H1 (cell line): ENCODE results near the gene SPPL2A. TPM values are rescaled to one million over a fixed set of nuclear protein-coding genes. Genes with fewer than 3 reads are reported as not detected.

Source experiments
- CTCF ChIA-PET: fragments of 300-600 bp; sonication (Branson Sonifier 250); formaldehyde crosslinking; loops from one replicate; lab custom pipeline; 2021; ENCODE audit not compliant: partially characterized antibody; lab: Charles Lee
- POLR2A ChIA-PET: fragments of 300-600 bp; sonication (Branson Sonifier 250); formaldehyde crosslinking; loops from one replicate; lab custom pipeline; 2021; ENCODE audit warnings: inconsistent platforms; ENCODE audit not compliant: partially characterized antibody; lab: Charles Lee
- DNase-seq, 2 experiments: peaks; one replicate each; pipeline versions ENCODE4 v3.0.0 to v3.0.0-alpha.2; 2010 to 2022; ENCODE audit warnings: low spot score in 2 of 2, low read depth in 1 of 2, mixed read lengths in 1 of 2
- FAIRE-seq: peaks from 2 replicates; lab custom pipeline; 2011; peaks lifted over from hg19 to GRCh38; lab: Jason Lieb, UNC
- H2AFZ ChIP-seq: 2 replicates; pipeline ENCODE4 v1.8.1; 2012; ENCODE audit warnings: low read length, inconsistent platforms
- H2AK5ac ChIP-seq: 2 replicates; pipeline ENCODE4 v1.6.1; 2013; ENCODE audit warnings: low read depth, low read length
- H2BK120ac ChIP-seq: replicated peaks from 2 replicates; pipeline ENCODE3; 2013; ENCODE audit warnings: low read depth, low read length, inconsistent platforms
- H2BK12ac ChIP-seq: 2 replicates; pipeline ENCODE4 v1.6.1; 2013; ENCODE audit warnings: low read depth, low read length
- H2BK15ac ChIP-seq: 2 replicates; pipeline ENCODE4 v1.6.1; 2013; ENCODE audit warnings: low read length
- H2BK20ac ChIP-seq: 2 replicates; pipeline ENCODE4 v1.6.1; 2013; ENCODE audit warnings: low read length
- H2BK5ac ChIP-seq: 2 replicates; pipeline ENCODE4 v1.6.1; 2013; ENCODE audit warnings: low read depth, low read length
- H3K14ac ChIP-seq: 2 replicates; pipeline ENCODE4 v1.6.1; 2013; ENCODE audit warnings: inconsistent platforms; ENCODE audit not compliant: insufficient read length
- H3K18ac ChIP-seq: 2 replicates; pipeline ENCODE4 v1.6.1; 2013; ENCODE audit warnings: low read length; ENCODE audit errors: extremely low read depth
- H3K23ac ChIP-seq: 2 replicates; pipeline ENCODE4 v1.6.1; 2013; ENCODE audit warnings: inconsistent platforms; ENCODE audit not compliant: insufficient read length
- H3K23me2 ChIP-seq: 2 replicates; pipeline ENCODE4 v1.6.1; 2013; ENCODE audit warnings: low read depth, low read length
- H3K27ac ChIP-seq: 2 replicates; pipeline ENCODE4 v1.6.1; 2011; ENCODE audit warnings: low read depth, low read length, inconsistent platforms
- H3K27me3 ChIP-seq, 4 experiments: replicated peaks in 1 of 4; 1 replicate in 1 of 4; 2 replicates in 3 of 4; pipeline versions ENCODE4 v1.6.1 to v1.8.1; 2011 to 2013; ENCODE audit warnings: low read length in 3 of 4, mild to moderate bottlenecking in 3 of 4, inconsistent platforms in 2 of 4, mixed read lengths in 2 of 4, moderate library complexity in 1 of 4; ENCODE audit not compliant: control insufficient read depth in 3 of 4, insufficient read depth in 3 of 4; ENCODE audit errors: extremely low read depth in 1 of 4
- H3K36me3 ChIP-seq, 4 experiments: 2 replicates each; pipeline versions ENCODE4 v1.6.1 to v1.8.1; 2011 to 2013; ENCODE audit warnings: mild to moderate bottlenecking in 4 of 4, low read length in 3 of 4, moderate library complexity in 2 of 4, control low read depth in 1 of 4, inconsistent platforms in 1 of 4; ENCODE audit not compliant: insufficient read depth in 4 of 4, control insufficient read depth in 2 of 4
- H3K4ac ChIP-seq: replicated peaks from 2 replicates; pipeline ENCODE3; 2013; ENCODE audit warnings: low read length, low read depth, mixed read lengths, inconsistent platforms; ENCODE audit not compliant: insufficient read length
- H3K4me1 ChIP-seq, 4 experiments: replicated peaks in 1 of 4; 1 replicate in 1 of 4; 2 replicates in 3 of 4; pipeline versions ENCODE4 v1.6.1 to v1.8.1; 2011 to 2013; ENCODE audit warnings: low read length in 3 of 4, inconsistent platforms in 2 of 4, mixed read lengths in 1 of 4; ENCODE audit not compliant: insufficient read depth in 4 of 4, control insufficient read depth in 3 of 4
- H3K4me2 ChIP-seq, 2 experiments: 2 replicates each; pipeline versions ENCODE4 v1.6.1 to v1.8.1; 2011 to 2013; ENCODE audit warnings: low read depth in 2 of 2, low read length in 2 of 2, control low read depth in 1 of 2, inconsistent platforms in 1 of 2, mild to moderate bottlenecking in 1 of 2; ENCODE audit not compliant: insufficient read depth in 1 of 2
- H3K4me3 ChIP-seq, 4 experiments: fragments of 200-600, 300-600 bp in 1 of 4; sonication (generic), shearing (Covaris generic), sonication (Bioruptor Twin) in 1 of 4; 2 replicates each; pipeline versions ENCODE4 v1.5.1 to v1.8.1; 2011 to 2016; ENCODE audit warnings: low read length in 4 of 4, low read depth in 3 of 4, control low read depth in 2 of 4, inconsistent platforms in 2 of 4, mild to moderate bottlenecking in 2 of 4, mixed read lengths in 1 of 4, moderate library complexity in 1 of 4; ENCODE audit not compliant: insufficient read depth in 2 of 4; ENCODE audit errors: extremely low read depth in 1 of 4
- H3K56ac ChIP-seq: replicated peaks from 2 replicates; pipeline ENCODE3; 2013; ENCODE audit warnings: low read depth, mild to moderate bottlenecking, mixed read lengths, low read length, inconsistent platforms; ENCODE audit not compliant: insufficient read length
- H3K79me1 ChIP-seq: 2 replicates; pipeline ENCODE4 v1.6.1; 2013; ENCODE audit warnings: low read depth, low read length, control low read depth
- H3K79me2 ChIP-seq, 2 experiments: 2 replicates each; pipeline versions ENCODE4 v1.6.1 to v1.8.1; 2012 to 2013; ENCODE audit warnings: low read length in 2 of 2, mild to moderate bottlenecking in 2 of 2, inconsistent platforms in 1 of 2; ENCODE audit not compliant: insufficient read depth in 2 of 2, control insufficient read depth in 1 of 2
- H3K9ac ChIP-seq, 4 experiments: replicated peaks in 1 of 4; 1 replicate in 1 of 4; 2 replicates in 3 of 4; pipeline versions ENCODE4 v1.6.1 to v1.8.1; 2011 to 2013; ENCODE audit warnings: low read depth in 3 of 4, low read length in 3 of 4, control low read depth in 2 of 4, mild to moderate bottlenecking in 2 of 4, moderate library complexity in 2 of 4, inconsistent platforms in 1 of 4; ENCODE audit errors: extremely low read depth in 1 of 4
- H3K9me3 ChIP-seq, 2 experiments: 2 replicates each; pipeline versions ENCODE4 v1.6.1 to v1.8.1; 2012 to 2013; ENCODE audit warnings: mild to moderate bottlenecking in 2 of 2, moderate library complexity in 2 of 2, control low read depth in 1 of 2, inconsistent platforms in 1 of 2, low read depth in 1 of 2, low read length in 1 of 2, mixed read lengths in 1 of 2; ENCODE audit not compliant: insufficient read depth in 2 of 2
- H4K20me1 ChIP-seq, 2 experiments: replicated peaks in 1 of 2; 2 replicates each; pipeline versions ENCODE3 to v1.8.1; 2011 to 2013; ENCODE audit warnings: inconsistent platforms in 2 of 2, low read length in 2 of 2, mild to moderate bottlenecking in 1 of 2; ENCODE audit not compliant: insufficient read depth in 2 of 2, control insufficient read depth in 1 of 2
- H4K5ac ChIP-seq: 2 replicates; pipeline ENCODE4 v1.6.1; 2013; ENCODE audit warnings: low read length, low read depth, mixed read lengths, inconsistent platforms; ENCODE audit not compliant: insufficient read length
- H4K8ac ChIP-seq: 2 replicates; pipeline ENCODE4 v1.8.0; 2013; ENCODE audit warnings: mild to moderate bottlenecking, moderate library complexity, low read length, inconsistent platforms; ENCODE audit not compliant: insufficient read depth; ENCODE audit errors: extremely low read depth
- H4K91ac ChIP-seq: replicated peaks from 2 replicates; pipeline ENCODE3; 2013; ENCODE audit warnings: low read length, mixed read lengths, inconsistent platforms; ENCODE audit not compliant: insufficient read length
- ASH2L ChIP-seq: fragments of 200-600, 300-600 bp; sonication (generic); IDR thresholded peaks from one replicate; pipeline ENCODE4 v1.7.1; 2017; ENCODE audit warnings: low read length
- BACH1 ChIP-seq: IDR thresholded peaks from 2 replicates; pipeline ENCODE4 v1.6.1; 2012; ENCODE audit warnings: low read length, improper control_type of control experiment
- CHD1 ChIP-seq: IDR thresholded peaks from 2 replicates; pipeline ENCODE4 v1.6.1; 2012; ENCODE audit warnings: low read depth, low read length, improper control_type of control experiment
- FOSL1 ChIP-seq: IDR thresholded peaks from 2 replicates; pipeline ENCODE4 v1.6.1; 2011; ENCODE audit warnings: mild to moderate bottlenecking, low read depth, low read length, moderate library complexity; ENCODE audit not compliant: insufficient read depth
- NRF1 ChIP-seq: IDR thresholded peaks from 2 replicates; pipeline ENCODE4 v1.6.1; 2011; ENCODE audit warnings: mild to moderate bottlenecking, low read depth, low read length, improper control_type of control experiment
- SAP30 ChIP-seq: fragments of 300-600 bp; sonication (generic); IDR thresholded peaks from 2 replicates; pipeline ENCODE4 v1.7.1; 2012; ENCODE audit warnings: low read length, moderate library complexity, mild to moderate bottlenecking, inconsistent platforms; ENCODE audit not compliant: insufficient read depth, insufficient replicate concordance
- SP2 ChIP-seq: IDR thresholded peaks from 2 replicates; pipeline ENCODE4 v1.6.1; 2012; ENCODE audit warnings: mild to moderate bottlenecking, low read length, inconsistent platforms
- SRF ChIP-seq: IDR thresholded peaks from 2 replicates; pipeline ENCODE4 v1.6.1; 2011; ENCODE audit warnings: mild to moderate bottlenecking, low read depth, low read length, moderate library complexity
- TAF7 ChIP-seq: optimal IDR thresholded peaks from 2 replicates; pipeline ENCODE3; 2011; ENCODE audit warnings: low read depth, mild to moderate bottlenecking, inconsistent platforms, low read length, moderate library complexity, borderline replicate concordance
- TBP ChIP-seq: IDR thresholded peaks from 2 replicates; pipeline ENCODE4 v1.6.1; 2011; ENCODE audit warnings: low read depth, low read length, improper control_type of control experiment
- TCF12 ChIP-seq: IDR thresholded peaks from 2 replicates; pipeline ENCODE4 v1.6.1; 2011; ENCODE audit warnings: low read depth, mild to moderate bottlenecking, low read length
- USF2 ChIP-seq: IDR thresholded peaks from 2 replicates; pipeline ENCODE4 v1.6.1; 2011; ENCODE audit warnings: low read length, improper control_type of control experiment
- WGBS, 2 experiments: shearing (Covaris generic) in 1 of 2; methylation state at CpG; one replicate each; pipeline versions ENCODE4 v1.1.6 to v1.1.7; 2013 to 2015; ENCODE audit warnings: low lambda C conversion rate in 2 of 2, mixed read lengths in 2 of 2, inconsistent platforms in 1 of 2, low coverage in 1 of 2, missing lambda C conversion rate in 1 of 2; ENCODE audit not compliant: insufficient replicate concordance in 2 of 2, insufficient coverage in 1 of 2, insufficient read length in 1 of 2; ENCODE audit errors: extremely low coverage in 1 of 2, missing lambda C conversion rate in 1 of 2; 5-methylcytosine and 5-hydroxymethylcytosine counted together
- polyA plus RNA-seq, 7 experiments: library from polyadenylated mRNA; depleted of rRNA in 3 of 7; stranded (reverse) in 5 of 7; unstranded in 2 of 7; fragments of >200 nt in 5 of 7; fragments of 200-250 nt in 2 of 7; gene quantifications; 1 replicate in 5 of 7; 2 replicates in 1 of 7; 4 replicates in 1 of 7; pipeline versions ENCODE4 v1.2.1 to v1.2.3, GENCODE V29; 2011 to 2013; ENCODE audit warnings: missing spikeins in 2 of 7, mixed read lengths in 2 of 7
- total RNA-seq: library from RNA; stranded (reverse); fragmentation: NEBNext Ultra II Directional; extraction: Animal tissue kit (Norgen Biotek cat#: 25700); gene quantifications from 2 replicates; pipeline ENCODE4 v1.2.1, GENCODE V29; 2021
- TF ChIP-seq, protein P1 (sequence below): IDR thresholded peaks from 2 replicates; pipeline ENCODE4 v1.6.1; 2012; ENCODE audit warnings: low read length, inconsistent platforms

SPPL2A gene
- total and polyA plus RNA-seq, 2 of the 8 experiments (the other 6 are each of a cell fraction or from before 2014, with no cell fraction given) = 15.6 to 52.9 TPM

- H2BK5ac ChIP-seq = no peak overlapping the region
- no peak overlapping the region for H3K27ac ChIP-seq
- H3K18ac ChIP-seq = no peak overlapping the region
- H2AFZ ChIP-seq = no peak overlapping the region
- no peak overlapping the region for H3K4me2 ChIP-seq
- no peak overlapping the region for H3K4ac ChIP-seq
- H4K5ac ChIP-seq = no peak overlapping the region
- no peaks in the 10 kb centered on the region for H3K27me3 ChIP-seq
- H3K36me3 ChIP-seq = no peaks in the 10 kb centered on the region
- no peak overlapping the region for H3K9ac ChIP-seq
- H2AK5ac ChIP-seq = no peak overlapping the region
- POLR2A ChIA-PET = no interaction called here
- 77% methylated on average over 2 of the region's 2 CpGs; no CpG with 5 or more reads in 1 of the 2 experiments for WGBS, 2 experiments
- no peaks in the 10 kb centered on the region for H3K79me2 ChIP-seq
- no peak overlapping the region for H2BK120ac ChIP-seq
- CTCF ChIA-PET = interaction anchor here (0.6 kb wide), 1 partner anchor 129 kb away, joined by 4 read pairs; no protein-coding TSS in a partner anchor
- no peak overlapping the region for H4K91ac ChIP-seq
- no peaks in the 10 kb centered on the region for H3K79me1 ChIP-seq
- no peak overlapping the region for H2BK12ac ChIP-seq
- H4K20me1 ChIP-seq = no peaks in the 10 kb centered on the region
- no peaks in the 10 kb centered on the region for H3K4me1 ChIP-seq
- H2BK15ac ChIP-seq = no peak overlapping the region
- no peak overlapping the region for H3K56ac ChIP-seq
- H4K8ac ChIP-seq = no peak overlapping the region
- H3K4me3 ChIP-seq = no peak overlapping the region
- DNase-seq = no peak
- no peak overlapping the region for H2BK20ac ChIP-seq
- no peak for FAIRE-seq
- no peak overlapping the region for H3K14ac ChIP-seq
- no peaks in the 10 kb centered on the region for H3K9me3 ChIP-seq
- no peak overlapping the region for H3K23ac ChIP-seq
- no peaks in the 10 kb centered on the region for H3K23me2 ChIP-seq
- no peak for TF ChIP-seq BACH1
- no peak for TF ChIP-seq ASH2L
- TF ChIP-seq NRF1 = no peak
- no peak for TF ChIP-seq TBP
- TF ChIP-seq USF2 = no peak
- TF ChIP-seq, protein P1, sequence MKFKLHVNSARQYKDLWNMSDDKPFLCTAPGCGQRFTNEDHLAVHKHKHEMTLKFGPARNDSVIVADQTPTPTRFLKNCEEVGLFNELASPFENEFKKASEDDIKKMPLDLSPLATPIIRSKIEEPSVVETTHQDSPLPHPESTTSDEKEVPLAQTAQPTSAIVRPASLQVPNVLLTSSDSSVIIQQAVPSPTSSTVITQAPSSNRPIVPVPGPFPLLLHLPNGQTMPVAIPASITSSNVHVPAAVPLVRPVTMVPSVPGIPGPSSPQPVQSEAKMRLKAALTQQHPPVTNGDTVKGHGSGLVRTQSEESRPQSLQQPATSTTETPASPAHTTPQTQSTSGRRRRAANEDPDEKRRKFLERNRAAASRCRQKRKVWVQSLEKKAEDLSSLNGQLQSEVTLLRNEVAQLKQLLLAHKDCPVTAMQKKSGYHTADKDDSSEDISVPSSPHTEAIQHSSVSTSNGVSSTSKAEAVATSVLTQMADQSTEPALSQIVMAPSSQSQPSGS = no peak
- TF ChIP-seq SAP30 = no peak
- no peak for TF ChIP-seq TAF7
- TF ChIP-seq FOSL1 = no peak
- no peak for TF ChIP-seq SP2
- TF ChIP-seq TCF12 = no peak
- no peak for TF ChIP-seq CHD1
- TF ChIP-seq SRF = no peak
Measured at GRCh38 chr15:50783411-50783810, 17.9 kb upstream of the SPPL2A start.
